BE2C (cell line): ENCODE measurements around the gene PDHX.

Source experiments
- DNase-seq: peaks from one replicate; pipeline ENCODE4 v3.0.0-alpha.2; 2020
- H3K27me3 ChIP-seq: fragments of 250-450 bp; sonication (Bioruptor Pico); 2 replicates; pipeline ENCODE4 v1.5.1; 2020; ENCODE audit warnings: mild to moderate bottlenecking
- H3K36me3 ChIP-seq: fragments of 250-450 bp; sonication (Bioruptor Pico); 2 replicates; pipeline ENCODE4 v1.5.1; 2020; ENCODE audit warnings: mild to moderate bottlenecking
- H3K4me1 ChIP-seq: fragments of 250-450 bp; sonication (Bioruptor Pico); 2 replicates; pipeline ENCODE4 v1.5.1; 2020
- H3K4me3 ChIP-seq: 2 replicates; pipeline ENCODE4 v1.5.1; 2011; ENCODE audit warnings: low read depth, low read length
- H3K9me3 ChIP-seq: fragments of 250-450 bp; sonication (Bioruptor Pico); 2 replicates; pipeline ENCODE4 v1.5.1; 2020
- CTCF ChIP-seq: IDR thresholded peaks from 2 replicates; pipeline ENCODE4 v1.5.1; 2012; ENCODE audit warnings: mild to moderate bottlenecking, low read depth, low read length

The PDHX gene

GRCh38 chr11:34926831-34927132, 10.4 kb downstream of the PDHX start:
- H3K9me3 ChIP-seq = no peaks in the 10 kb centered on the region
- peaks cover 3% of the 10 kb centered on the region; the same call in 1 of the 2 replicates for H3K4me1 ChIP-seq
- no peak overlapping the region for H3K4me3 ChIP-seq
- TF ChIP-seq CTCF = no peak
- H3K27me3 ChIP-seq = no peaks in the 10 kb centered on the region
- DNase-seq = no peak
- no peaks in the 10 kb centered on the region for H3K36me3 ChIP-seq

- TF ChIP-seq CTCF = no peak
- peaks cover 3% of the 10 kb centered on the region; the same call in 1 of the 2 replicates for H3K4me1 ChIP-seq
- no peaks in the 10 kb centered on the region for H3K36me3 ChIP-seq
- H3K27me3 ChIP-seq = no peaks in the 10 kb centered on the region
- DNase-seq = no peak
- H3K4me3 ChIP-seq = no peak overlapping the region
- no peaks in the 10 kb centered on the region for H3K9me3 ChIP-seq
Observed at GRCh38 chr11:34928268-34928959, 12.0 kb downstream of the PDHX start.

- Histone ChIP-seq H3K4me1 (peaks cover 3% of the 10 kb centered on the region; the same call in 1 of the 2 replicates), H3K36me3 (no peaks in the 10 kb centered on the region), H3K27me3 (no peaks in the 10 kb centered on the region), H3K4me3 (no peak overlapping the region), H3K9me3 (no peaks in the 10 kb centered on the region)
- no peak for TF ChIP-seq CTCF
- DNase-seq = no peak
Observed at GRCh38 chr11:34928960-34929680, 12.7 kb downstream of the PDHX start.

- Histone ChIP-seq H3K4me3 (no peak overlapping the region), H3K4me1 (peaks cover 3% of the 10 kb centered on the region; the same call in 1 of the 2 replicates), H3K36me3 (no peaks in the 10 kb centered on the region), H3K9me3 (no peaks in the 10 kb centered on the region), H3K27me3 (no peaks in the 10 kb centered on the region)
- no peak for DNase-seq
- no peak for TF ChIP-seq CTCF
Observed at GRCh38 chr11:34929794-34930763, 13.7 kb downstream of the PDHX start.

GRCh38 chr11:34936945-34937629, 20.7 kb downstream of the PDHX start:
- no peak for DNase-seq
- H3K4me3 ChIP-seq = no peak overlapping the region
- H3K36me3 ChIP-seq = no peaks in the 10 kb centered on the region
- no peak for TF ChIP-seq CTCF
- no peaks in the 10 kb centered on the region for H3K4me1 ChIP-seq
- no peaks in the 10 kb centered on the region for H3K9me3 ChIP-seq
- no peaks in the 10 kb centered on the region for H3K27me3 ChIP-seq
